Hepatocyte (in vitro differentiated cells): Measurements from ENCODE around the gene POLR2E. TPM values are rescaled to one million over a fixed set of nuclear protein-coding genes. Genes with fewer than 3 reads are reported as not detected.

Source experiments
- DNase-seq: peaks from one replicate; pipeline ENCODE4 v3.0.0-alpha.2; 2016; ENCODE audit warnings: low spot score
- H2AFZ ChIP-seq: fragments of 200-600 bp; sonication (generic); 2 replicates; pipeline ENCODE4 v1.6.0; 2016; ENCODE audit warnings: antibody characterized with exemption, mild to moderate bottlenecking
- H3K27ac ChIP-seq: fragments of 200-600 bp; sonication (generic); 2 replicates; pipeline ENCODE4 v1.5.1; 2016; ENCODE audit warnings: mild to moderate bottlenecking
- H3K27me3 ChIP-seq: fragments of 200-600 bp; sonication (generic); 2 replicates; pipeline ENCODE4 v1.6.1; 2016
- H3K36me3 ChIP-seq: fragments of 200-600 bp; sonication (generic); replicated peaks from 2 replicates; pipeline ENCODE4 v1.5.1; 2016; ENCODE audit warnings: low read depth; ENCODE audit not compliant: insufficient read depth
- H3K4me1 ChIP-seq: fragments of 200-600 bp; sonication (generic); 2 replicates; pipeline ENCODE4 v1.5.1; 2016; ENCODE audit warnings: mild to moderate bottlenecking, moderate library complexity; ENCODE audit not compliant: insufficient read depth
- H3K4me2 ChIP-seq: fragments of 200-600 bp; sonication (generic); 2 replicates; pipeline ENCODE4 v1.6.0; 2016
- H3K4me3 ChIP-seq: fragments of 200-600 bp; sonication (generic); 2 replicates; pipeline ENCODE4 v1.5.1; 2016; ENCODE audit warnings: mild to moderate bottlenecking
- H3K79me2 ChIP-seq: fragments of 200-600 bp; sonication (generic); 2 replicates; pipeline ENCODE4 v1.6.0; 2017; ENCODE audit warnings: mild to moderate bottlenecking
- H3K9me2 ChIP-seq: fragments of 200-600 bp; sonication (generic); replicated peaks from 2 replicates; pipeline ENCODE4 v1.6.0; 2017; ENCODE audit warnings: mild to moderate bottlenecking; ENCODE audit not compliant: insufficient read depth
- H3K9me3 ChIP-seq: fragments of 200-600 bp; sonication (generic); 2 replicates; pipeline ENCODE4 v1.5.1; 2016; ENCODE audit warnings: low read depth, mild to moderate bottlenecking
- H4K20me1 ChIP-seq: fragments of 200-600 bp; sonication (generic); 2 replicates; pipeline ENCODE4 v1.6.0; 2016; ENCODE audit warnings: mild to moderate bottlenecking; ENCODE audit not compliant: insufficient read depth, poor library complexity, severe bottlenecking
- EZH2 ChIP-seq: fragments of 200-600 bp; sonication (generic); IDR thresholded peaks from 2 replicates; pipeline ENCODE4 v1.6.1; 2016; ENCODE audit warnings: antibody characterized with exemption, mild to moderate bottlenecking, borderline replicate concordance
- EZH2phosphoT487 ChIP-seq: fragments of 200-600 bp; sonication (generic); IDR thresholded peaks from one replicate; pipeline ENCODE4 v1.6.1; 2018; ENCODE audit warnings: antibody characterized with exemption, mild to moderate bottlenecking, low read depth, moderate library complexity; ENCODE audit not compliant: unreplicated experiment, severe bottlenecking
- WGBS: methylation state at CpG from one replicate; pipeline ENCODE4 v1.1.6; 2016; ENCODE audit warnings: low lambda C conversion rate; ENCODE audit errors: missing lambda C conversion rate; 5-methylcytosine and 5-hydroxymethylcytosine counted together
- polyA plus RNA-seq: library from polyadenylated mRNA; unstranded; fragments of >200 nt; fragmentation: Nextera tagmentation; extraction: Ambion mirVana; gene quantifications from 2 replicates; pipeline ENCODE4 v1.2.1, GENCODE V29; 2016
- total RNA-seq: library from RNA; depleted of rRNA; stranded (reverse); fragments of >200 nt; gene quantifications from 2 replicates; pipeline ENCODE4 v1.2.3, GENCODE V29; 2014
- TF ChIP-seq, protein P1 (sequence below): fragments of 200-600 bp; sonication (generic); IDR thresholded peaks from 2 replicates; pipeline ENCODE4 v1.5.1; 2016; ENCODE audit warnings: antibody characterized with exemption, mild to moderate bottlenecking; ENCODE audit not compliant: poor library complexity

Gene POLR2E
- total and polyA plus RNA-seq, 2 experiments from 2014 or later = 126 to 328 TPM

DNA sequence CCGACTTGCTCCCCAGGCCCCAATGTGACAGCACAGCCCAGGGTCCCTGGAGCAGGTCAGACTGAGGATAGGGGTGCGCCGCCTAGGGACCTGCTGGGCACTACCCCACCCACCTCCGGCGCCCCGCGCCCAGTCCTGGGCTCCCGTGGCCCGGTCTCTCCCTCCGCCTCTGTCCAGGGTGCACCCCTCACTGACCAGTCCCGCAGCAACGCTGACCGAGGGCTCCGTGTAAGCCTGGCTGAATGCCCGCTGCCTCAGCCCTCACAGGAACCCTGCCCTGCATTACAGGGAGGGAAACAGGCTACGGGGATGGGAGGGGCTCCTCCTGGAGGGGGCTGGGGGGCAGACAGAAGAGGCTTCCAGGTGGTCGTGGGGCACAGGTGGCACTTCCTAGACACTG, 40.3 kb upstream of the POLR2E start:
- Histone ChIP-seq H3K27me3 (no peaks in the 10 kb centered on the region), H3K9me3 (no peaks in the 10 kb centered on the region), H4K20me1 (peaks cover 3% of the 10 kb centered on the region), H3K4me2 (no peak overlapping the region), H3K27ac (no peak overlapping the region), H3K4me1 (peaks cover 22% of the 10 kb centered on the region), H3K36me3 (no peaks in the 10 kb centered on the region), H3K9me2 (no peaks in the 10 kb centered on the region), H3K79me2 (peaks cover 21% of the 10 kb centered on the region), H2AFZ (no peak overlapping the region), H3K4me3 (no peak overlapping the region)
- WGBS = 94% methylated on average over 8 of the region's 17 CpGs
- no peak for DNase-seq
- TF ChIP-seq EZH2phosphoT487 = no peak
- TF ChIP-seq, protein P1, sequence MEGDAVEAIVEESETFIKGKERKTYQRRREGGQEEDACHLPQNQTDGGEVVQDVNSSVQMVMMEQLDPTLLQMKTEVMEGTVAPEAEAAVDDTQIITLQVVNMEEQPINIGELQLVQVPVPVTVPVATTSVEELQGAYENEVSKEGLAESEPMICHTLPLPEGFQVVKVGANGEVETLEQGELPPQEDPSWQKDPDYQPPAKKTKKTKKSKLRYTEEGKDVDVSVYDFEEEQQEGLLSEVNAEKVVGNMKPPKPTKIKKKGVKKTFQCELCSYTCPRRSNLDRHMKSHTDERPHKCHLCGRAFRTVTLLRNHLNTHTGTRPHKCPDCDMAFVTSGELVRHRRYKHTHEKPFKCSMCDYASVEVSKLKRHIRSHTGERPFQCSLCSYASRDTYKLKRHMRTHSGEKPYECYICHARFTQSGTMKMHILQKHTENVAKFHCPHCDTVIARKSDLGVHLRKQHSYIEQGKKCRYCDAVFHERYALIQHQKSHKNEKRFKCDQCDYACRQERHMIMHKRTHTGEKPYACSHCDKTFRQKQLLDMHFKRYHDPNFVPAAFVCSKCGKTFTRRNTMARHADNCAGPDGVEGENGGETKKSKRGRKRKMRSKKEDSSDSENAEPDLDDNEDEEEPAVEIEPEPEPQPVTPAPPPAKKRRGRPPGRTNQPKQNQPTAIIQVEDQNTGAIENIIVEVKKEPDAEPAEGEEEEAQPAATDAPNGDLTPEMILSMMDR = no peak
- TF ChIP-seq EZH2 = no peak

GRCh38 chr19:1134431-1134830, 39.3 kb upstream of the POLR2E start:
- Histone ChIP-seq H3K36me3 (no peaks in the 10 kb centered on the region), H3K4me2 (no peak overlapping the region), H2AFZ (no peak overlapping the region), H3K27me3 (no peaks in the 10 kb centered on the region), H3K4me3 (no peak overlapping the region), H4K20me1 (peaks cover 12% of the 10 kb centered on the region), H3K4me1 (peaks cover 22% of the 10 kb centered on the region), H3K79me2 (peaks cover 32% of the 10 kb centered on the region), H3K9me3 (no peaks in the 10 kb centered on the region), H3K9me2 (no peaks in the 10 kb centered on the region), H3K27ac (peak overlapping the region; percentile 21)
- no peak for DNase-seq
- WGBS = 87% methylated on average over 11 of the region's 11 CpGs
- no peak for TF ChIP-seq EZH2
- TF ChIP-seq, protein P1 = no peak
- no peak for TF ChIP-seq EZH2phosphoT487

DNA sequence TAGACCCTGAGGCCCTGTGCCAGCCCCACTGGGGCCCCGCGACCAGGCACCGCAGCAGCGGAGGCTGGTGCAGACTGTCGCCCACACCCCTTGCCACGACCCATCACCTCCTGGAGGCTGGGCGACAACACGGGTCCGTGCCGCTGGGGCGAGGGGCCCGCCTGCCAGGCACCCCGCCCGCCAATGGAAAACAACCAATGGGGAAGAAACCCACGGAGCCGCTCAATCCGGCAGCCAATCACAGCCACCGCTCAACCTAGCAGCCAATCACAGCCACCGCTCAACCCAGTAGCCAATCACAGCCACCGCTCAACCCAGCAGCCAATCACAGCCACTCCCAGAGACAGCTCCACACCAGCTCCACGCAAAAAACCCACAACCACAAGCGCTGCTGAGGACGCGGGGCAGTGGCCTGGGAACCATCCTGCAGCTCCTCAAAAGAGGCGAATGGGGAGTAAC, 38.3 kb upstream of the POLR2E start:
- H3K36me3 ChIP-seq = no peaks in the 10 kb centered on the region
- H3K79me2 ChIP-seq = peaks cover 33% of the 10 kb centered on the region
- peaks cover 12% of the 10 kb centered on the region for H4K20me1 ChIP-seq
- H3K9me2 ChIP-seq = no peaks in the 10 kb centered on the region
- no peaks in the 10 kb centered on the region for H3K9me3 ChIP-seq
- no peak overlapping the region for H3K4me2 ChIP-seq
- WGBS = 97% methylated on average over 24 of the region's 25 CpGs
- no peak overlapping the region for H3K4me3 ChIP-seq
- no peak overlapping the region for H2AFZ ChIP-seq
- peak overlapping the region; percentile 95 for H3K27ac ChIP-seq
- no peaks in the 10 kb centered on the region for H3K27me3 ChIP-seq
- no peak for DNase-seq
- H3K4me1 ChIP-seq = peaks cover 22% of the 10 kb centered on the region
- TF ChIP-seq EZH2 = no peak
- TF ChIP-seq, protein P1 = no peak
- TF ChIP-seq EZH2phosphoT487 = no peak
